Pancreas (tissue), 10 donors: ENCODE measurements around the gene DPYSL5. TPM values are rescaled to one million over a fixed set of nuclear protein-coding genes. Genes with fewer than 3 reads are reported as not detected.

ENCODE experiments used
- ATAC-seq, 4 donors: fragments of 200-7000 bp; cut with Tn5 transposase; one replicate each; pipeline versions ENCODE4 v1.8.0 to v1.9.1; 2020; ENCODE audit warnings: mild to moderate bottlenecking in 4 of 4, moderate library complexity in 4 of 4
- DNase-seq, 6 donors: peaks; one replicate each; pipeline ENCODE4 v3.0.0-alpha.2; 2020
- FAIRE-seq: peaks from 2 replicates; lab custom pipeline; 2012; peaks lifted over from hg19 to GRCh38; lab: Jason Lieb, UNC
- H3K27ac ChIP-seq, 4 donors: fragments of 200-600 bp; sonication (generic); 1 replicate in 3 of 4; 2 replicates in 1 of 4; pipeline versions ENCODE4 v1.5.0 to v1.8.0; 2020
- H3K27me3 ChIP-seq, 4 donors: fragments of 200-600 bp; one replicate each; pipeline ENCODE4 v1.8.0; 2021
- H3K36me3 ChIP-seq, 3 donors: fragments of 200-600 bp; sonication (generic) in 1 of 3; one replicate each; pipeline versions ENCODE4 v1.5.0 to v1.8.0; 2020 to 2021
- H3K4me1 ChIP-seq, 3 donors: fragments of 200-600 bp; one replicate each; pipeline ENCODE4 v1.8.0; 2021
- H3K4me3 ChIP-seq, 4 donors: fragments of 200-600 bp; sonication (generic) in 2 of 4; one replicate each; pipeline versions ENCODE4 v1.5.0 to v1.8.0; 2020 to 2021
- H3K9me3 ChIP-seq, 4 donors: fragments of 200-600 bp; one replicate each; pipeline ENCODE4 v1.8.0; 2021
- CTCF ChIP-seq, 4 donors: fragments of 200-600 bp; sonication (generic) in 3 of 4; IDR thresholded peaks; one replicate each; pipeline versions ENCODE4 v1.5.0 to v1.8.0; 2021; ENCODE audit warnings: antibody characterized with exemption in 4 of 4
- WGBS, 2 donors: extraction: QIAGEN DNeasy Blood & Tissue Kit; methylation state at CpG; one replicate each; pipeline ENCODE4 v1.1.7; 2013; 5-methylcytosine and 5-hydroxymethylcytosine counted together
- intact Hi-C, 3 donors: fragments of 100-400 bp; cut with DNase I; formaldehyde crosslinking; loops; one replicate each; pipeline versions ENCODE4 v1.11.1 to v1.14.2; 2022
- polyA plus RNA-seq, 2 donors: library from polyadenylated mRNA; stranded (reverse); fragments of 200-250 nt; gene quantifications; one replicate each; pipeline ENCODE4 v1.2.3, GENCODE V29; 2013
- total RNA-seq, 6 donors: library from RNA; stranded (reverse); fragmentation: NEBNext Ultra II Directional in 4 of 6; extraction: Animal tissue kit (Norgen Biotek cat#: 25700) in 4 of 6; gene quantifications; one replicate each; pipeline versions ENCODE4 v1.2.1 to v1.2.4, GENCODE V29; 2021 to 2023
- donor health status: healthy with polysubstance abuse.
- donor health status: DM: no; HTN: no; CAD: no; lungs with moderate emphysema.
- donor health status: DM: no; HTN: no; CAD: no.
- donor health status: control.
- donor health status: control.
- donor health status: Bipolar disorder and iron deficiency.
- donor health status: DM: yes; HTN: yes; CAD: no.
- donor health status: DM: no; HTN: no; CAD: no.
- donor health status: DM: no; HTN: no; CAD: no.
- donor health status: DM: yes; HTN: yes; CAD: no.

Gene DPYSL5
- total RNA-seq (under 1 TPM in 2 of 6 donors, not detected in 4; 0.09 to 0.12 TPM), polyA plus RNA-seq (under 1 TPM in 1 of 2 donors, not detected in 1; 0.02 TPM)

GRCh38 chr2:26847655-26848335, at the start of gene DPYSL5:
Gene DPYSL5 (plus strand): TSS chr2:26848132. CDS start chr2:26898500, 50,368 bp downstream.
- H3K27ac ChIP-seq: no peak within 1 kb of the TSS
- H3K9me3 ChIP-seq: no peaks in the 10 kb centered on the region
- H3K4me1 ChIP-seq: peaks cover 5 to 23% (median 12%) of the 10 kb centered on the region in 3 donors
- peak in 1 of 4 donors; percentile 17 for ATAC-seq
- H3K4me3 ChIP-seq: peak within 1 kb of the TSS in 3 of 4 donors; percentile 10 to 44 (median 20)
- H3K27me3 ChIP-seq: peaks cover 2 to 46% (median 12%) of the 10 kb centered on the region in 4 donors
- peak in 3 of 6 donors; percentile 30 to 68 (median 56) for DNase-seq
- 1 to 3% methylated on average over 23 to 83 of the region's 83 CpGs for WGBS, 2 donors
- intact Hi-C loops: loop anchor here in 1 of 3 donors (5.0 to 10.0 kb wide), 2 partner anchors 95 to 167 kb away; no protein-coding TSS in a partner anchor
- no peak for TF ChIP-seq CTCF (IDR thresholded peaks at IDR 0.05)
- FAIRE-seq: no peak
- no peaks in the 10 kb centered on the region for H3K36me3 ChIP-seq

- DNase-seq (no peak), ATAC-seq (no peak), FAIRE-seq (no peak)
- intact Hi-C loops: no loop called here
- Histone ChIP-seq H3K36me3 (no peaks in the 10 kb centered on the region), H3K4me1 (no peaks in the 10 kb centered on the region), H3K27me3 (no peaks in the 10 kb centered on the region), H3K9me3 (no peaks in the 10 kb centered on the region), H3K4me3 (no peak overlapping the region), H3K27ac (no peak overlapping the region)
- 67 to 75% methylated on average over 4 of the region's 4 CpGs for WGBS, 2 donors
- no peak for TF ChIP-seq CTCF (IDR thresholded peaks at IDR 0.05)
Measured at GRCh38 chr2:26801328-26801727, 46.6 kb upstream of the DPYSL5 start.

- 92 to 93% methylated on average over 7 of the region's 7 CpGs for WGBS, 2 donors
- Histone ChIP-seq H3K4me1 (no peaks in the 10 kb centered on the region), H3K27me3 (no peaks in the 10 kb centered on the region), H3K27ac (no peak overlapping the region), H3K9me3 (no peaks in the 10 kb centered on the region), H3K4me3 (no peak overlapping the region), H3K36me3 (no peaks in the 10 kb centered on the region)
- no peak for TF ChIP-seq CTCF (IDR thresholded peaks at IDR 0.05)
- DNase-seq: no peak
- no peak for ATAC-seq
- FAIRE-seq: no peak
- intact Hi-C loops: no loop called here
Measured at GRCh38 chr2:26801796-26802195, 46.1 kb upstream of the DPYSL5 start.

- no peaks in the 10 kb centered on the region for H3K9me3 ChIP-seq
- intact Hi-C loops: no loop called here
- H3K4me1 ChIP-seq: no peaks in the 10 kb centered on the region
- WGBS, 2 donors: 72 to 75% methylated on average over 5 of the region's 5 CpGs
- ATAC-seq (no peak), FAIRE-seq (no peak), DNase-seq (no peak)
- no peak overlapping the region for H3K4me3 ChIP-seq
- TF ChIP-seq CTCF (IDR thresholded peaks at IDR 0.05): no peak
- H3K27me3 ChIP-seq: no peaks in the 10 kb centered on the region
- H3K27ac ChIP-seq: no peak overlapping the region
- H3K36me3 ChIP-seq: no peaks in the 10 kb centered on the region
Measured at GRCh38 chr2:26805241-26805676, 42.7 kb upstream of the DPYSL5 start.
